ENCODE results near the gene TUBD1.

TUBD1 gene

GRCh38 chr17:59825533-59826322 is 67.0 kb downstream of the TUBD1 start:
- DNase-seq (ENCODE audit: low spot score), result peak; percentile 65

- DNase-seq (ENCODE audit: low spot score), result no peak
These were observed 76.8 kb downstream of the TUBD1 start for GRCh38 chr17:59815965-59816364.

GRCh38 chr17:59814685-59815084 is 78.1 kb downstream of the TUBD1 start:
- no peak for DNase-seq (ENCODE audit: low spot score)

- no peak for DNase-seq (ENCODE audit: low spot score)
These were observed 78.5 kb downstream of the TUBD1 start for GRCh38 chr17:59814276-59814675.

GRCh38 chr17:59812139-59812538 is 80.6 kb downstream of the TUBD1 start:
- no peak for DNase-seq (ENCODE audit: low spot score)

DNA sequence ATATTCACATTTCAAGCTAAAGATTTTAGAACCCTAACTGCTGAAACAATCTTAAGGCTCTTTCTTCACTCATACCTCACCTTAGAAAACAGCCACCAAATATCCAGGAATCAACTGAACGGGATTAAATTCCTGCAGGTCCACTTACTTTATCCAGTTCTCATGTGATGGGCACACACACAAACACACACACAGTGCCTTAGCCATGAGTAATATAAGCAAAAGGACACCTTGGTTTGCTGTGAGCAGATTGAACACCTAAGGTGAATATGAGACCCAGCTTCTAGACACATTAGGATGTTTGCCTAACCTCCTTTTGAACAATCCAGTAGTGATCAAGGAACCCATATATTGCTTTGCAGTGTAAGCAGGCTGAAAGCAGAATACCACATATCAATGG is 81.5 kb downstream of the TUBD1 start:
- no peak for DNase-seq (ENCODE audit: low spot score)

DNA sequence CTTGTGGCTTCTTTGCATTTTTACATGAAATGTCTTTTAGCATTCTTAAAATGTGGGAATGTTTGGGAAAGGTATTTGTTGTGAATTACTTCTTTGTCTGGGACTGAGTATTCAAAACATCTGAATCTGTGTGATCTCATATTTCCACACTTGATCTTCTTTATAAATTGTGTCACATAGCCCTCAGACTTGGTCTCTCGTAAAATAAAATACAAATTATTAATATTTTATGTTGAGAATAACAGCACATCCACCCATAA is 81.9 kb downstream of the TUBD1 start:
- DNase-seq (ENCODE audit: low spot score), result no peak
